ENCODE measurements around the gene CAMK2A. TPM values are rescaled to one million over a fixed set of nuclear protein-coding genes. Genes with fewer than 3 reads are reported as not detected.

CAMK2A gene
- total and polyA plus RNA-seq, 2 donors = 0.09 to 0.39 TPM

- Histone ChIP-seq H3K9me3 (ENCODE audit: control insufficient read depth in 2 of 2, insufficient read depth in 1 of 2, low read length in 1 of 2) (no peaks in the 10 kb centered on the region), H3K4me3 (ENCODE audit: low read length in 2 of 2) (no peak overlapping the region), H3K4me1 (ENCODE audit: control insufficient read depth in 2 of 2, insufficient read depth in 2 of 2, low read length in 2 of 2) (no peaks in the 10 kb centered on the region), H3K36me3 (ENCODE audit: control insufficient read depth in 2 of 2, insufficient read depth in 2 of 2, low read length in 1 of 2) (no peaks in the 10 kb centered on the region), H3K27me3 (ENCODE audit: control insufficient read depth in 2 of 2, insufficient read depth in 1 of 2, low read length in 1 of 2) (peaks cover 0 to 2% of the 10 kb centered on the region in 2 donors), H3K27ac (ENCODE audit: low read depth in 1 of 2, low read length in 1 of 2) (no peak overlapping the region)
- DNase-seq (ENCODE audit: low read depth in 6 of 9, low spot score in 9 of 9) = no peak
- 93% methylated on average over 9 of the region's 9 CpGs for WGBS
Observed at GRCh38 chr5:150181766-150182545, 107.6 kb downstream of the CAMK2A start.

- DNase-seq (ENCODE audit: low read depth in 6 of 9, low spot score in 9 of 9) = no peak
- H3K27ac ChIP-seq (ENCODE audit: low read depth in 1 of 2, low read length in 1 of 2) = no peak overlapping the region
- H3K36me3 ChIP-seq (ENCODE audit: control insufficient read depth in 2 of 2, insufficient read depth in 2 of 2, low read length in 1 of 2) = no peaks in the 10 kb centered on the region
- no peak overlapping the region for H3K4me3 ChIP-seq (ENCODE audit: low read length in 2 of 2)
- H3K9me3 ChIP-seq (ENCODE audit: control insufficient read depth in 2 of 2, insufficient read depth in 1 of 2, low read length in 1 of 2) = no peaks in the 10 kb centered on the region
- H3K4me1 ChIP-seq (ENCODE audit: control insufficient read depth in 2 of 2, insufficient read depth in 2 of 2, low read length in 2 of 2) = no peaks in the 10 kb centered on the region
- 92% methylated on average over 5 of the region's 5 CpGs for WGBS
- no peaks in the 10 kb centered on the region for H3K27me3 ChIP-seq (ENCODE audit: control insufficient read depth in 2 of 2, insufficient read depth in 1 of 2, low read length in 1 of 2)
Observed at GRCh38 chr5:150181027-150181426, 108.5 kb downstream of the CAMK2A start.

GRCh38 chr5:150180241-150181026 lies 109.1 kb downstream of the CAMK2A start:
- no peak overlapping the region for H3K27ac ChIP-seq (ENCODE audit: low read depth in 1 of 2, low read length in 1 of 2)
- H3K9me3 ChIP-seq (ENCODE audit: control insufficient read depth in 2 of 2, insufficient read depth in 1 of 2, low read length in 1 of 2) = no peaks in the 10 kb centered on the region
- no peaks in the 10 kb centered on the region for H3K27me3 ChIP-seq (ENCODE audit: control insufficient read depth in 2 of 2, insufficient read depth in 1 of 2, low read length in 1 of 2)
- no peak for DNase-seq (ENCODE audit: low read depth in 6 of 9, low spot score in 9 of 9)
- WGBS = 89% methylated on average over 18 of the region's 18 CpGs
- no peaks in the 10 kb centered on the region for H3K4me1 ChIP-seq (ENCODE audit: control insufficient read depth in 2 of 2, insufficient read depth in 2 of 2, low read length in 2 of 2)
- H3K36me3 ChIP-seq (ENCODE audit: control insufficient read depth in 2 of 2, insufficient read depth in 2 of 2, low read length in 1 of 2) = no peaks in the 10 kb centered on the region
- H3K4me3 ChIP-seq (ENCODE audit: low read length in 2 of 2) = no peak overlapping the region

GRCh38 chr5:150179019-150179620 lies 110.5 kb downstream of the CAMK2A start:
- 95% methylated on average over 7 of the region's 7 CpGs for WGBS
- Histone ChIP-seq H3K36me3 (ENCODE audit: control insufficient read depth in 2 of 2, insufficient read depth in 2 of 2, low read length in 1 of 2) (no peaks in the 10 kb centered on the region), H3K9me3 (ENCODE audit: control insufficient read depth in 2 of 2, insufficient read depth in 1 of 2, low read length in 1 of 2) (no peaks in the 10 kb centered on the region), H3K4me1 (ENCODE audit: control insufficient read depth in 2 of 2, insufficient read depth in 2 of 2, low read length in 2 of 2) (no peaks in the 10 kb centered on the region), H3K4me3 (ENCODE audit: low read length in 2 of 2) (no peak overlapping the region), H3K27me3 (ENCODE audit: control insufficient read depth in 2 of 2, insufficient read depth in 1 of 2, low read length in 1 of 2) (peaks cover 0 to under 1% of the 10 kb centered on the region in 2 donors), H3K27ac (ENCODE audit: low read depth in 1 of 2, low read length in 1 of 2) (no peak overlapping the region)
- DNase-seq (ENCODE audit: low read depth in 6 of 9, low spot score in 9 of 9) = no peak

GRCh38 chr5:150178262-150178661 lies 111.3 kb downstream of the CAMK2A start:
- no peak overlapping the region for H3K27ac ChIP-seq (ENCODE audit: low read depth in 1 of 2, low read length in 1 of 2)
- no peak for DNase-seq (ENCODE audit: low read depth in 6 of 9, low spot score in 9 of 9)
- no peak overlapping the region for H3K4me3 ChIP-seq (ENCODE audit: low read length in 2 of 2)
- no peaks in the 10 kb centered on the region for H3K4me1 ChIP-seq (ENCODE audit: control insufficient read depth in 2 of 2, insufficient read depth in 2 of 2, low read length in 2 of 2)
- WGBS = 54% methylated on average over 4 of the region's 4 CpGs
- no peaks in the 10 kb centered on the region for H3K36me3 ChIP-seq (ENCODE audit: control insufficient read depth in 2 of 2, insufficient read depth in 2 of 2, low read length in 1 of 2)
- H3K9me3 ChIP-seq (ENCODE audit: control insufficient read depth in 2 of 2, insufficient read depth in 1 of 2, low read length in 1 of 2) = no peaks in the 10 kb centered on the region
- peaks cover 0 to 3% of the 10 kb centered on the region in 2 donors for H3K27me3 ChIP-seq (ENCODE audit: control insufficient read depth in 2 of 2, insufficient read depth in 1 of 2, low read length in 1 of 2)

- Histone ChIP-seq H3K36me3 (ENCODE audit: control insufficient read depth in 2 of 2, insufficient read depth in 2 of 2, low read length in 1 of 2) (no peaks in the 10 kb centered on the region), H3K27ac (ENCODE audit: low read depth in 1 of 2, low read length in 1 of 2) (no peak overlapping the region), H3K4me3 (ENCODE audit: low read length in 2 of 2) (no peak overlapping the region), H3K4me1 (ENCODE audit: control insufficient read depth in 2 of 2, insufficient read depth in 2 of 2, low read length in 2 of 2) (no peaks in the 10 kb centered on the region), H3K27me3 (ENCODE audit: control insufficient read depth in 2 of 2, insufficient read depth in 1 of 2, low read length in 1 of 2) (peaks cover 0 to 5% of the 10 kb centered on the region in 2 donors), H3K9me3 (ENCODE audit: control insufficient read depth in 2 of 2, insufficient read depth in 1 of 2, low read length in 1 of 2) (no peaks in the 10 kb centered on the region)
- no peak for DNase-seq (ENCODE audit: low read depth in 6 of 9, low spot score in 9 of 9)
- 95% methylated on average over 4 of the region's 4 CpGs for WGBS
Observed at GRCh38 chr5:150177721-150178120, 111.9 kb downstream of the CAMK2A start.

GRCh38 chr5:150176745-150177477 lies 112.7 kb downstream of the CAMK2A start:
- WGBS = 89% methylated on average over 8 of the region's 8 CpGs
- Histone ChIP-seq H3K9me3 (ENCODE audit: control insufficient read depth in 2 of 2, insufficient read depth in 1 of 2, low read length in 1 of 2) (no peaks in the 10 kb centered on the region), H3K27ac (ENCODE audit: low read depth in 1 of 2, low read length in 1 of 2) (no peak overlapping the region), H3K27me3 (ENCODE audit: control insufficient read depth in 2 of 2, insufficient read depth in 1 of 2, low read length in 1 of 2) (peaks cover 0 to 5% of the 10 kb centered on the region in 2 donors), H3K36me3 (ENCODE audit: control insufficient read depth in 2 of 2, insufficient read depth in 2 of 2, low read length in 1 of 2) (no peaks in the 10 kb centered on the region), H3K4me3 (ENCODE audit: low read length in 2 of 2) (no peak overlapping the region), H3K4me1 (ENCODE audit: control insufficient read depth in 2 of 2, insufficient read depth in 2 of 2, low read length in 2 of 2) (no peaks in the 10 kb centered on the region)
- no peak for DNase-seq (ENCODE audit: low read depth in 6 of 9, low spot score in 9 of 9)

- no peaks in the 10 kb centered on the region for H3K4me1 ChIP-seq (ENCODE audit: control insufficient read depth in 2 of 2, insufficient read depth in 2 of 2, low read length in 2 of 2)
- no peak overlapping the region for H3K27ac ChIP-seq (ENCODE audit: low read depth in 1 of 2, low read length in 1 of 2)
- 87% methylated on average over 5 of the region's 5 CpGs for WGBS
- no peaks in the 10 kb centered on the region for H3K36me3 ChIP-seq (ENCODE audit: control insufficient read depth in 2 of 2, insufficient read depth in 2 of 2, low read length in 1 of 2)
- peaks cover 0 to 13% of the 10 kb centered on the region in 2 donors for H3K27me3 ChIP-seq (ENCODE audit: control insufficient read depth in 2 of 2, insufficient read depth in 1 of 2, low read length in 1 of 2)
- no peak overlapping the region for H3K4me3 ChIP-seq (ENCODE audit: low read length in 2 of 2)
- no peak for DNase-seq (ENCODE audit: low read depth in 6 of 9, low spot score in 9 of 9)
- no peaks in the 10 kb centered on the region for H3K9me3 ChIP-seq (ENCODE audit: control insufficient read depth in 2 of 2, insufficient read depth in 1 of 2, low read length in 1 of 2)
Observed at GRCh38 chr5:150175536-150175935, 114.0 kb downstream of the CAMK2A start.
